EH (cell line): Measurements from ENCODE around the gene PXMP2.

Experiments used
- DNase-seq: peaks from one replicate; pipeline ENCODE4 v3.0.0-alpha.2; 2015; ENCODE audit warnings: low read depth

Gene PXMP2

GRCh38 chr12:132687211-132688164, at the start of gene PXMP2, which contains the start of gene POLE:
TSS of gene PXMP2 (plus strand) at chr12:132687587. CDS start at chr12:132687671, 84 bp downstream.
TSS of gene POLE (minus strand) at chr12:132687342. CDS start at chr12:132687315, 27 bp downstream.
- peak; percentile 95 for DNase-seq

- no peak for DNase-seq
Observed at GRCh38 chr12:132637811-132638210, 49.6 kb upstream of the PXMP2 start.

- DNase-seq, result peak; percentile 50
Observed at GRCh38 chr12:132638541-132639408, 48.6 kb upstream of the PXMP2 start.

- DNase-seq, result no peak
Observed at GRCh38 chr12:132639956-132640520, 47.3 kb upstream of the PXMP2 start.

GRCh38 chr12:132640936-132641335, 46.5 kb upstream of the PXMP2 start:
- no peak for DNase-seq

- DNase-seq, result no peak
Observed at GRCh38 chr12:132641811-132642650, 45.4 kb upstream of the PXMP2 start.

GRCh38 chr12:132642846-132643835, 44.2 kb upstream of the PXMP2 start:
- DNase-seq, result no peak

DNA sequence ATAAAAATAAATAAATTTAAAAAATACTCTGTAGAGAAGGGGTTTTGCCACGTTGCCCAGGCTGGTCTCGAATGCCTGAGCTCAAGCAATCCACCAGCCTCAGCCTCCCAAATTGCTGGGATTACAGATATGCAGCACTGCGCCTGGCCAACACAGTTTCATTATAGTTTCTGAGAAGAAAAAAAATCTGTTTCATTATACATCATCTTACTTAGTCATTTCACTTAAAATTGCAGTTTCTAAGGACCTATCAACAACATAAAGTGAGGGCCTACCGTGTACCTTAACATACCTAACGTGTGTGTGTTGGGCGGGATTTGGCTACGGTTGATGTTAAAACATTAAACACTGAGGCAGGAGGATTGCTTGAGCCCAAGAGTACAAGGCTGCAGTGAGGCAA, 40.5 kb upstream of the PXMP2 start:
- DNase-seq, result no peak

- no peak for DNase-seq
Observed at GRCh38 chr12:132647858-132648257, 39.5 kb upstream of the PXMP2 start.

DNA sequence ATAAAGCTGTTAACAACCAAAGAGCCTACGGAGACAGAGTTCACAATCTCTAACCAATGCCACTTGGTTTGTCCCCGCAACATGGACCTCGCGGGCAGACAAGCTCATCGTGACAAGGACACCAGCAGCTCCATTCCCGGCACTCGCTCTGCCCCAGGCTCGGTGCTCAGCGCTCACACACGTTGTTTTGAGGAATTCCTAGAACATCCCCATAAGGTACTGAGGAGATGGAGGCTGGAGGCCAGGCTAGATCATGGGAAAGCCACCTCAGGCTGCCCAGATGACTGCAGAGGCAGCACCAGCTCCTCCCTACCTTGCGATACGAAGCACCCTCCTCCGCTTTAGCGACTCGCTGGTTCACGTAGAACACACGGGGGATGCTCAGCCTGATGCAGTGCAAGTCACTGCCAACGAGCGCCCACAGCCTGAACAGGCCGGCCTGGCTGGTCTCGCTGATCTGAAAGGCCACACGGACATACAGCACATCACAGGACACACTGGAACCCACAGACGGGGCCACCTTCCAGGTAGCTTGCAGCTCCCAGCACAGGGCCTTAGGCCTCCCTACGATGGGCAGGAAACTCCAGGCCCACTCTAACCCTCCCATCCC, 38.7 kb upstream of the PXMP2 start:
- no peak for DNase-seq

DNA sequence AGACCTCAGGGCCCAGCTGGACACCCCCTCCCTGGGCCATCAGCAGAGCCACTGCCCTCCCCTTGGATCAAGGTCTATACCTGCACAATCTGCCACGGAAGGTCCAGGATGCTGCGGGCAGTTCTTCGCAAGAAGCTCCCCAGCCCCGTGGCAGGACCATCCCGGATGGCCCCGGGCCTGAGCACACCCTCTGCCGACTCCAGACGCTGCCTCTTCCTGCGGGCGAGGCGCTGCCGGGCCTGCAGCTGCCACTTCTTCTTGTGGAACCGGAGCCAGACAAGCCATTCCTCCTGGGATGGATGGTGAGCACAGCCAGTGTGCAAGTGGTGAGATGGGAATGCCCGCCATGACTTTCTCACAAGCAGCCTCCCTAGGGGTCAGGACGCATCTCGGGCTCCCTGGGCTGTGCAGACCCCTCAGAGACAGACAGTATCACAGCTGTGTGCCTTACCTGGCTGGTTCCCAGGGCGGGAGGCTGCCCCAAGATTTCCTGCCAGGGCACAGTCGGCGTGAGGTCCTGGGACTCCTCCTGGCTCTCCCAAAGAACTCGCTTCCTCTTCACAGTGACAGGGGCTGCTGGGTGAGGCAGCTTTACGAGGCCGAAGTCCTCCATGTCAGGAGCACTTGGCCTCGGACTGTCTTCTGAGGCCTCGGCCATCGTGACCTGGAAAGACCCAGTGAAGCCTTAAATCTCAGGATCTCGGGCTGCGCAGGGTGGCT, 38.0 kb upstream of the PXMP2 start:
- DNase-seq, result no peak

- DNase-seq, result peak; percentile 6
Observed at GRCh38 chr12:132651444-132652100, 35.8 kb upstream of the PXMP2 start.

GRCh38 chr12:132653567-132654290, 33.7 kb upstream of the PXMP2 start:
- no peak for DNase-seq

GRCh38 chr12:132657004-132657727, 30.2 kb upstream of the PXMP2 start:
- DNase-seq, result no peak

DNA sequence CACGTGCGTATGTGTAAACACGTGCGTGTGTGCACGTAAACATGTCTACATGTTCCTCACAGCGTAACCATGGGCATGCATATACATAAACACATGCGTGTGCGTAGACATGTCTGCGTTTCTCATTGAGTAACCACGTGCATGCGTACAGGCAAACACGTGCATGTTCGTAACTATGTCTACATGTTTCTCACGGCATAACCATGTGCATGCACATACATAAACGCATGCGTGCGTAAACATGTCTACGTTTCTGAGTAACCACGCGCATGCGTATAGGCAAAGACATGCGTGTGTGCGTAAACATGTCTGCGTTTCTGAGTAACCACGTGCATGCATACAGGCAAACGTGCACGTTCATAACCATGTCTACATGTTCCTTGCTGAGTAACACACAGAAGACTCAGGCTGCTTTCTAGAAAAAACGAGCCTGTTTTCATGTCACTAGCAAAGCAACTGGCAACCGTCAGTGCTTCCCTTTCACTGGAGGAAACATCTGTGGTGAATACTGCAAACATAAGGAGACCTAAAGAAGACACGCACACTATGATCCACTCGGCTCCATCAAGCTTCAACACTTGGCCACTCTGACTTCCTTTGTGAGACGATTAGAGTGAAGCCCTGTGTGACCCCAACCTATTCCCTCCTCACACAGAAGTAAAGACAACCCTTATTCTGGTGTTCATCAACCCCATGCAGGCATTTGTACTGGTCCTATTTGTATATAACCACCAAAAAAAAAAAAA, 29.1 kb upstream of the PXMP2 start:
- DNase-seq, result no peak

DNA sequence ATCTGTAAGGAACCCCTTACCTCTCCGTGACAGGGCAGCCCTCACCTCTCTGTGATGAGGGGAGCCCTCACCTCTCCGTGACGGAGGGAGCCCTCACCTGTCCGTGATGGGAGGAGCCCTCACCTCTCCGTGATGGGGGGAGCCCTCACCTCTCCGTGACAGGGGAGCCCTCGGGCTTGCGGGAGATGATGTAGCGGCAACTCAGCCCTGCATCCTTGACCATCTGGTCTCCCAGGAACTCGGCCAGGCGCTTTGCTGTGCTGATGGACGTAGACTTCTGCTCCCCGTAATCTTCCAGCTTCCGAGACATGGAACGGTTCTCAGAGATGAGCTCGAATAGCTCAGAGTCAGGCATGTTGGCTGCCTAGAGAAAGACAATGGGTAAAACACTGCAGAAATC, 28.2 kb upstream of the PXMP2 start:
- no peak for DNase-seq
